ENCODE data around the gene B4GALT5.

B4GALT5 gene

GRCh38 chr20:49754596-49754995 lies 40.9 kb upstream of the B4GALT5 start:
- Histone ChIP-seq H2BK5ac (ENCODE audit: low read depth, low read length, poor library complexity, severe bottlenecking) (no peak overlapping the region), H3K79me1 (replicated peaks; ENCODE audit: low read length, poor library complexity, severe bottlenecking) (no peaks in the 10 kb centered on the region), H4K91ac (ENCODE audit: low read length) (no peak overlapping the region), H3K4me1 (ENCODE audit: control insufficient read depth, insufficient read depth, low read depth, low read length) (no peaks in the 10 kb centered on the region), H3K4me2 (ENCODE audit: low read length, poor library complexity, severe bottlenecking) (no peak overlapping the region), H3K4me3 (ENCODE audit: insufficient read depth in 1 of 2, low read depth in 1 of 2, low read length in 2 of 2) (no peak overlapping the region), H3K9me3 (ENCODE audit: control insufficient read depth, low read length) (no peaks in the 10 kb centered on the region), H2BK12ac (ENCODE audit: low read length in 2 of 2) (no peak overlapping the region), H3K4ac (ENCODE audit: low read depth in 1 of 2, low read length in 2 of 2) (no peak overlapping the region), H2BK120ac (ENCODE audit: low read depth, low read length) (no peak overlapping the region), H2AK5ac (ENCODE audit: low read length, severe bottlenecking) (no peak overlapping the region), H4K8ac (ENCODE audit: low read length) (no peak overlapping the region), H3K9ac (ENCODE audit: low read length) (no peak overlapping the region), H3K27me3 (ENCODE audit: control insufficient read depth in 1 of 2, insufficient read depth in 1 of 2, low read length in 2 of 2) (peaks cover 0 to 9% of the 10 kb centered on the region in 2 experiments), H2AFZ (ENCODE audit: low read depth, low read length) (no peak overlapping the region), H2BK15ac (ENCODE audit: low read depth, poor library complexity, severe bottlenecking) (no peak overlapping the region), H3K14ac (ENCODE audit: low read length in 2 of 2) (no peak overlapping the region), H3K18ac (ENCODE audit: low read depth in 1 of 2, low read length in 2 of 2) (no peak overlapping the region), H3K27ac (ENCODE audit: low read length, poor library complexity, severe bottlenecking) (no peak overlapping the region), H3K36me3 (ENCODE audit: control insufficient read depth in 1 of 2, insufficient read depth in 2 of 2, low read depth in 1 of 2, low read length in 2 of 2) (no peaks in the 10 kb centered on the region), H3K23ac (ENCODE audit: low read length in 2 of 2) (no peak overlapping the region)
- DNase-seq = no peak
- WGBS = 97% methylated on average over 5 of the region's 5 CpGs

- DNase-seq = no peak
- H3K18ac ChIP-seq (ENCODE audit: low read depth in 1 of 2, low read length in 2 of 2) = no peak overlapping the region
- no peak overlapping the region for H3K23ac ChIP-seq (ENCODE audit: low read length in 2 of 2)
- H2AK5ac ChIP-seq (ENCODE audit: low read length, severe bottlenecking) = peak overlapping the region; percentile 36
- H3K4me1 ChIP-seq (ENCODE audit: control insufficient read depth, insufficient read depth, low read depth, low read length) = no peaks in the 10 kb centered on the region
- no peak overlapping the region for H4K8ac ChIP-seq (ENCODE audit: low read length)
- no peak overlapping the region for H3K4me3 ChIP-seq (ENCODE audit: insufficient read depth in 1 of 2, low read depth in 1 of 2, low read length in 2 of 2)
- H4K91ac ChIP-seq (ENCODE audit: low read length) = no peak overlapping the region
- no peak overlapping the region for H2AFZ ChIP-seq (ENCODE audit: low read depth, low read length)
- H3K36me3 ChIP-seq (ENCODE audit: control insufficient read depth in 1 of 2, insufficient read depth in 2 of 2, low read depth in 1 of 2, low read length in 2 of 2) = no peaks in the 10 kb centered on the region
- no peaks in the 10 kb centered on the region for H3K79me1 ChIP-seq (replicated peaks; ENCODE audit: low read length, poor library complexity, severe bottlenecking)
- no peaks in the 10 kb centered on the region for H3K9me3 ChIP-seq (ENCODE audit: control insufficient read depth, low read length)
- H3K9ac ChIP-seq (ENCODE audit: low read length) = no peak overlapping the region
- H2BK12ac ChIP-seq (ENCODE audit: low read length in 2 of 2) = no peak overlapping the region
- no peak overlapping the region for H3K4me2 ChIP-seq (ENCODE audit: low read length, poor library complexity, severe bottlenecking)
- no peak overlapping the region for H2BK120ac ChIP-seq (ENCODE audit: low read depth, low read length)
- no peak overlapping the region for H3K4ac ChIP-seq (ENCODE audit: low read depth in 1 of 2, low read length in 2 of 2)
- 90% methylated on average over 1 of the region's 2 CpGs for WGBS
- no peak overlapping the region for H3K27ac ChIP-seq (ENCODE audit: low read length, poor library complexity, severe bottlenecking)
- H2BK5ac ChIP-seq (ENCODE audit: low read depth, low read length, poor library complexity, severe bottlenecking) = no peak overlapping the region
- no peak overlapping the region for H3K14ac ChIP-seq (ENCODE audit: low read length in 2 of 2)
- peaks cover 0 to 9% of the 10 kb centered on the region in 2 experiments for H3K27me3 ChIP-seq (ENCODE audit: control insufficient read depth in 1 of 2, insufficient read depth in 1 of 2, low read length in 2 of 2)
- H2BK15ac ChIP-seq (ENCODE audit: low read depth, poor library complexity, severe bottlenecking) = no peak overlapping the region
Observed at GRCh38 chr20:49753133-49753532, 39.5 kb upstream of the B4GALT5 start.

DNA sequence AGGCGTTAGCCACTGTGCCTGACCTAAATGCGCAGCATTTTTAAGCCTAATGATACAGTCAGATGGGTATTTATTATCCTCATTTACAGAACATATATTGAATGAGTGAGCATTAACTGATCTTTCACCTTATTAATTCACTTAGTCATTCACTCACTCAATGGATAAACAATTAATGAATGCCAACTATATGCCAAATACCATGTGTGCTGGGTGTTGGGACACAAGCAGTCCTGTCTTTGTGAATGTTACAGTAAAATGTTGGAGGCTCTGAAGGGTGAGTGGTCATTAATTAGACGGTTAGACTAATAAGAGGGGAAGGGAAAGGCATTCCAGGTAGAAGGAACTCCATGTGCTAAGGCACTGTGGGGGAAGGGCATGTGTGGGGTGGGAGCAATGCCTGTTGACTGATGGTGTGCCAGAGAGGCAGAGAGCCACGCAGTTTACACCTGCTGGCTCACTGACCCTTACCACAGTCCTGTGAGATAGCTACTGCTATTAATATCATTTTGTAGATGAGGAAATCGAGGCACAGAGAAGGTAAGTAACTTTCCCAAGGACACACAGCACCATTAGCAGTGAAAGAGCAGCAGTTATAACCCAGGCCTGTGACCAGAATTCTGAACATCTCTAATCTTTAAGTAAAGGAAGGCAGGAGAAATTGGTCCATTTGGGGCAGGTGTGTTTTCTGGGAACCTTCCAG lies 38.7 kb upstream of the B4GALT5 start:
- Histone ChIP-seq H3K4me2 (ENCODE audit: low read length, poor library complexity, severe bottlenecking) (no peak overlapping the region), H3K14ac (ENCODE audit: low read length in 2 of 2) (no peak overlapping the region), H2AFZ (ENCODE audit: low read depth, low read length) (no peak overlapping the region), H2BK12ac (ENCODE audit: low read length in 2 of 2) (no peak overlapping the region), H3K36me3 (ENCODE audit: control insufficient read depth in 1 of 2, insufficient read depth in 2 of 2, low read depth in 1 of 2, low read length in 2 of 2) (no peaks in the 10 kb centered on the region), H3K27me3 (ENCODE audit: control insufficient read depth in 1 of 2, insufficient read depth in 1 of 2, low read length in 2 of 2) (peaks cover 0 to 9% of the 10 kb centered on the region in 2 experiments), H3K4me3 (ENCODE audit: insufficient read depth in 1 of 2, low read depth in 1 of 2, low read length in 2 of 2) (no peak overlapping the region), H4K8ac (ENCODE audit: low read length) (no peak overlapping the region), H3K23ac (ENCODE audit: low read length in 2 of 2) (no peak overlapping the region), H3K9me3 (ENCODE audit: control insufficient read depth, low read length) (no peaks in the 10 kb centered on the region), H3K18ac (ENCODE audit: low read depth in 1 of 2, low read length in 2 of 2) (no peak overlapping the region), H3K9ac (ENCODE audit: low read length) (no peak overlapping the region), H2AK5ac (ENCODE audit: low read length, severe bottlenecking) (no peak overlapping the region), H3K4ac (ENCODE audit: low read depth in 1 of 2, low read length in 2 of 2) (no peak overlapping the region), H3K4me1 (ENCODE audit: control insufficient read depth, insufficient read depth, low read depth, low read length) (peaks cover 2% of the 10 kb centered on the region), H4K91ac (ENCODE audit: low read length) (no peak overlapping the region), H2BK120ac (ENCODE audit: low read depth, low read length) (no peak overlapping the region), H3K27ac (ENCODE audit: low read length, poor library complexity, severe bottlenecking) (no peak overlapping the region), H2BK5ac (ENCODE audit: low read depth, low read length, poor library complexity, severe bottlenecking) (no peak overlapping the region), H2BK15ac (ENCODE audit: low read depth, poor library complexity, severe bottlenecking) (no peak overlapping the region), H3K79me1 (replicated peaks; ENCODE audit: low read length, poor library complexity, severe bottlenecking) (no peaks in the 10 kb centered on the region)
- 91% methylated on average over 2 of the region's 5 CpGs for WGBS
- no peak for DNase-seq

DNA sequence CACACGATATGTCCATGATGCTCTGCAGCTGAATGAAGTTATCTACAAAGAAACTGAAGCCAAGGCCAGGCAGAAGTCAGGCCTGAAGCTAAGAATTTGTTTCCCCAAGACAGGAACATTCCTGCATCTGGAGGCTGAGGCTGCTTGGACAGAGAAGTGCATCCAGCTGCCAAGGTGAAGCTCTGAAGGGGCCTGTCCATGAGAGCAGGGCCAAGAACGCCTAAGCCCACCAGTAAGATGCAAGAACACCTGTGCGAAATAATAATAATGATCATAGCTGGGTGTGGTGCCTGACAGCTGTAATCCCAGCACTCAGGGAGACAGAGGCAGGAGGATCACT lies 37.7 kb upstream of the B4GALT5 start:
- H3K18ac ChIP-seq (ENCODE audit: low read depth in 1 of 2, low read length in 2 of 2) = no peak overlapping the region
- no peak overlapping the region for H3K23ac ChIP-seq (ENCODE audit: low read length in 2 of 2)
- no peak overlapping the region for H3K4me3 ChIP-seq (ENCODE audit: insufficient read depth in 1 of 2, low read depth in 1 of 2, low read length in 2 of 2)
- H3K9ac ChIP-seq (ENCODE audit: low read length) = no peak overlapping the region
- H2BK120ac ChIP-seq (ENCODE audit: low read depth, low read length) = no peak overlapping the region
- H3K36me3 ChIP-seq (ENCODE audit: control insufficient read depth in 1 of 2, insufficient read depth in 2 of 2, low read depth in 1 of 2, low read length in 2 of 2) = no peaks in the 10 kb centered on the region
- H3K9me3 ChIP-seq (ENCODE audit: control insufficient read depth, low read length) = no peaks in the 10 kb centered on the region
- no peak overlapping the region for H3K4me2 ChIP-seq (ENCODE audit: low read length, poor library complexity, severe bottlenecking)
- H3K4me1 ChIP-seq (ENCODE audit: control insufficient read depth, insufficient read depth, low read depth, low read length) = peaks cover 2% of the 10 kb centered on the region
- H4K91ac ChIP-seq (ENCODE audit: low read length) = no peak overlapping the region
- no peak for DNase-seq
- H3K79me1 ChIP-seq (replicated peaks; ENCODE audit: low read length, poor library complexity, severe bottlenecking) = no peaks in the 10 kb centered on the region
- no peak overlapping the region for H2AFZ ChIP-seq (ENCODE audit: low read depth, low read length)
- H2BK15ac ChIP-seq (ENCODE audit: low read depth, poor library complexity, severe bottlenecking) = no peak overlapping the region
- H3K4ac ChIP-seq (ENCODE audit: low read depth in 1 of 2, low read length in 2 of 2) = no peak overlapping the region
- no peak overlapping the region for H2BK12ac ChIP-seq (ENCODE audit: low read length in 2 of 2)
- H2BK5ac ChIP-seq (ENCODE audit: low read depth, low read length, poor library complexity, severe bottlenecking) = no peak overlapping the region
- H3K27me3 ChIP-seq (ENCODE audit: control insufficient read depth in 1 of 2, insufficient read depth in 1 of 2, low read length in 2 of 2) = peaks cover 0 to 9% of the 10 kb centered on the region in 2 experiments
- H2AK5ac ChIP-seq (ENCODE audit: low read length, severe bottlenecking) = no peak overlapping the region
- WGBS = 88% methylated on average over 3 of the region's 3 CpGs
- no peak overlapping the region for H3K27ac ChIP-seq (ENCODE audit: low read length, poor library complexity, severe bottlenecking)
- no peak overlapping the region for H3K14ac ChIP-seq (ENCODE audit: low read length in 2 of 2)
- no peak overlapping the region for H4K8ac ChIP-seq (ENCODE audit: low read length)

All from mesenchymal stem cell (in vitro differentiated cells and primary cell).